ENCODE data around the gene HPX.

HPX gene

DNA sequence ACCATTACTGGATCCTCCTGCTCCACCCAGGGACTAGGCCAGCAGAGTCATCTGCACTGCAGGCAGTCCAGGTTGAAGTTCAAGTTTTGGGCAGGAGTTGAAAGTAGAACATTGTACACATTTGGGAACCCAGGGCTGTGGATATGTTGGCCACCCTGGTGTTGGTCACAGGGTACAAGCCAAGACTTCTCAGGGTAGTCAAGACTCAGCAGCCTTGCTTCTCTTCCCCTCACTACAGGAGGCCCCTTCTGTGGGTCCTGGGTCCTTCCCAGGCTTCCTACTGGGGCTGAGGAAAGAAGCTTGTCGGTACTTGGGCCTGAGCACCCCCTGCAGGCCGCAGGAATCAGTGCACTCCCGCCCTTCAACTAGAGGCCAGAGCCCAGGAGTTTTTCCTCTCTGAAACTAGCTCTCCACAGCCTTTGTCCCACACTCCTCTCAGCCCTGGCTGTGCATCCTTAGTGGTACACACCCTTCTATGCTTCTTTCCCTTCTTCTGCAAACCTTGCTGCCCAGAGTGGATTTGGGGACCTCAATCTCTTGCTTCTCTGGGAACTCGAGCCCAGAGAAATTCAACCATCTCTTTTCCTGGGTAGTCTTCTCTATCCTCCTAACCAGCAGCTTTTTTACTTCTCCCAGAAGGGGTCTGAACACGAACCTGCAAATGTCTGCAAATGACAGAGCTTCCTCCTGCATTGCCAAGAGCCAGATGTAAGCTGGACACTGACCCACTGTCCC is 2.6 kb upstream of the HPX start:
- H3K36me3 ChIP-seq (ENCODE audit: control insufficient read depth, insufficient read depth, low read length), result no peaks in the 10 kb centered on the region
- H3K27me3 ChIP-seq (ENCODE audit: control insufficient read depth, insufficient read depth, low read length), result no peaks in the 10 kb centered on the region
- no peaks in the 10 kb centered on the region for H3K4me1 ChIP-seq (ENCODE audit: control insufficient read depth, insufficient read depth, low read length)
- peak; percentile 35 for DNase-seq (ENCODE audit: low read depth, low spot score)
- H3K9me3 ChIP-seq (ENCODE audit: control insufficient read depth, insufficient read depth, low read length), result no peaks in the 10 kb centered on the region
- no peak overlapping the region for H3K27ac ChIP-seq (ENCODE audit: low read length)
- WGBS (ENCODE audit: insufficient coverage, insufficient read length), result no CpG with 5 or more reads among the region's 5 CpGs
- no peak overlapping the region for H3K4me3 ChIP-seq (ENCODE audit: low read length)

DNA sequence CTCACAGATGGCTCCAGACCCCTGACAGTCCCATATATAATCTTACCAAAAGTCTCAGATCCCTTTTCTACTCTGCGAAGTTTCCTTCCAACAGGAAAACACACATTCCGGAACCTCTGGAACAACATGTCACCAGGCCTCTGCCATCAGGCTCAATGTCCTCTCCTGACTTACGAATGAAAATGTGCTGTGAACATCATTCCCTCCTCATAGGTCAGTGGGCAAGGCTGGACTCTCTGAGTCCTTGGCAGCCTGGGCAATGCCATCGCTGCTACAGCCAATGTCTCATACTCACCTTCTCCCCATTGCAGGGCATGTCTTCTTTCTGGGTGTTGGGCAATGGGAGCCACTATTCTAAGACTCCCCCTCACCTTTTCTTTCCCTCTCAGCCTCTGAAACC is 1.7 kb upstream of the HPX start:
- no peak for DNase-seq (ENCODE audit: low read depth, low spot score)
- no CpG with 5 or more reads among the region's 4 CpGs for WGBS (ENCODE audit: insufficient coverage, insufficient read length)
- H3K27ac ChIP-seq (ENCODE audit: low read length), result no peak overlapping the region
- H3K9me3 ChIP-seq (ENCODE audit: control insufficient read depth, insufficient read depth, low read length), result no peaks in the 10 kb centered on the region
- no peaks in the 10 kb centered on the region for H3K36me3 ChIP-seq (ENCODE audit: control insufficient read depth, insufficient read depth, low read length)
- H3K4me3 ChIP-seq (ENCODE audit: low read length), result no peak overlapping the region
- no peaks in the 10 kb centered on the region for H3K27me3 ChIP-seq (ENCODE audit: control insufficient read depth, insufficient read depth, low read length)
- no peaks in the 10 kb centered on the region for H3K4me1 ChIP-seq (ENCODE audit: control insufficient read depth, insufficient read depth, low read length)

DNA sequence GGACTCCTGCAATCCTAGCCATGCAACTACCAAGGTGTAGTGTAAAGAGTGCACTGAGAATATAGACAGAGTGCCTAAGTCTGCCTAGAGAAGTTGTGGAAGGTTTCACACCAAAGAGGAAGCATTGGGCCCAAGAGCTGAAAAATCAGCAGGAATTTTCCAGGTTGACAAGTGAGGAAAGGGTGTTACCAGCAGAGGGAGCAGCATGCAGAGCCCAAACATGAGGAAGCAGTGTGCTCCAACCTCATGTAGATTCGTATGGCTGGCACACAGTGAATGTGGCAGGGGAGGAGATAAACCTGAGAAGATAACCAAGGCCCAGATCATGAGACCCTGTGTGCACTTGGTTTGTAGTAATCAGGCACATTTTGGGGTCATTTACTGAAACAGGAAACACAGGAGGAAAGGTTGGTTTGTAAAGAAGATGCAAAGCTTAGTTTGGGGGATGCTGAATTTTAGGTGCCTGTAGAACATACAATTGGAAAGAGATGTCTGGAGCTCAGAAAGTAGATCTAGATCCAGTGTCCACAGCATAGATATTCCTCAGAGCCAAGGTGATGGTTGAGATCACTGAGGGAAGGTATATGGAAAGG is 1.7 kb downstream of the HPX start:
- no peak for DNase-seq (ENCODE audit: low read depth, low spot score)
- Histone ChIP-seq H3K36me3 (ENCODE audit: control insufficient read depth, insufficient read depth, low read length) (no peaks in the 10 kb centered on the region), H3K27ac (ENCODE audit: low read length) (no peak overlapping the region), H3K4me1 (ENCODE audit: control insufficient read depth, insufficient read depth, low read length) (no peaks in the 10 kb centered on the region), H3K4me3 (ENCODE audit: low read length) (no peak overlapping the region), H3K9me3 (ENCODE audit: control insufficient read depth, insufficient read depth, low read length) (no peaks in the 10 kb centered on the region), H3K27me3 (ENCODE audit: control insufficient read depth, insufficient read depth, low read length) (no peaks in the 10 kb centered on the region)
- WGBS (ENCODE audit: insufficient coverage, insufficient read length), result no CpG with 5 or more reads among the region's 1 CpG

DNA sequence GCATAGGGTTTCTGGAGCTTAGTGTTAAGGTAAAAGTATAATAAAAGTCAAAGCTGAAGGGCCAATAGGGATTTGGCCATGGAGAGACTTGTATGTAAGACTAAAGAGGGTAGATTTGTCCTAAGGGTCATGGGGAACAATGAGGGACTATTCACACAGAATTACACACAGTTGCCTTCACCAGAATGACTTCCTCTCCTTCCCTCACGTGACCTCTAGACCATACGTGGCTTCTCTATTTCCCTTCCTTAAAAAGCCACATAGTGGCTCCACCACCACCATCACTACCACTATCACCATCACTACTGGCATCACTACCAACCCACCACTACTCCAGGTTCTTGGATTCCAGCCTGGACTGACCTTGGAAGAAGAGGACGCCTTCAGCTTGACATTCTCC is 2.8 kb downstream of the HPX start:
- H3K4me3 ChIP-seq (ENCODE audit: low read length), result no peak overlapping the region
- H3K9me3 ChIP-seq (ENCODE audit: control insufficient read depth, insufficient read depth, low read length), result no peaks in the 10 kb centered on the region
- H3K36me3 ChIP-seq (ENCODE audit: control insufficient read depth, insufficient read depth, low read length), result no peaks in the 10 kb centered on the region
- no peak for DNase-seq (ENCODE audit: low read depth, low spot score)
- no peaks in the 10 kb centered on the region for H3K27me3 ChIP-seq (ENCODE audit: control insufficient read depth, insufficient read depth, low read length)
- WGBS (ENCODE audit: insufficient coverage, insufficient read length), result no CpG with 5 or more reads among the region's 3 CpGs
- no peak overlapping the region for H3K27ac ChIP-seq (ENCODE audit: low read length)
- H3K4me1 ChIP-seq (ENCODE audit: control insufficient read depth, insufficient read depth, low read length), result no peaks in the 10 kb centered on the region

DNA sequence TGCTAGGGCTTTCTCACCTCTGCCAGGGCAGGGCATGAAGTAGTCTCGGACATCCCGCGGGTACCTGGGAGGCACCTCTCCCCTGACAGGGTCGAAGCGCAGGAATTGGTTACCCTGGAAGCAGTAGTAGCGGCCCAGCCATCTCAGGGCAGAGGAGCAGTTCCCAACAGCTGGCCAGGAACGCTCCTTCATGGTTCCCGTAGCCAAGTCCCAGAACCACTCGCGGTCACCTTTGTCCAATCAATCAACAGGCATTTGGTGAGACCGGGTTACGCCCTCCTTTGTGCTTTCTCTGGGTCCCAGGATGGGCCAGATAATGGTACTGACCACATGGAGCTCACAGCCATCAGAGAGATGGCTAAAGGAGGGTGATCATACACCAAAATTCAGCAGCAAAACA is 3.4 kb downstream of the HPX start:
- Histone ChIP-seq H3K4me3 (ENCODE audit: low read length) (no peak overlapping the region), H3K27ac (ENCODE audit: low read length) (no peak overlapping the region), H3K27me3 (ENCODE audit: control insufficient read depth, insufficient read depth, low read length) (no peaks in the 10 kb centered on the region), H3K4me1 (ENCODE audit: control insufficient read depth, insufficient read depth, low read length) (no peaks in the 10 kb centered on the region), H3K9me3 (ENCODE audit: control insufficient read depth, insufficient read depth, low read length) (no peaks in the 10 kb centered on the region), H3K36me3 (ENCODE audit: control insufficient read depth, insufficient read depth, low read length) (no peaks in the 10 kb centered on the region)
- WGBS (ENCODE audit: insufficient coverage, insufficient read length), result no CpG with 5 or more reads among the region's 12 CpGs
- no peak for DNase-seq (ENCODE audit: low read depth, low spot score)

DNA sequence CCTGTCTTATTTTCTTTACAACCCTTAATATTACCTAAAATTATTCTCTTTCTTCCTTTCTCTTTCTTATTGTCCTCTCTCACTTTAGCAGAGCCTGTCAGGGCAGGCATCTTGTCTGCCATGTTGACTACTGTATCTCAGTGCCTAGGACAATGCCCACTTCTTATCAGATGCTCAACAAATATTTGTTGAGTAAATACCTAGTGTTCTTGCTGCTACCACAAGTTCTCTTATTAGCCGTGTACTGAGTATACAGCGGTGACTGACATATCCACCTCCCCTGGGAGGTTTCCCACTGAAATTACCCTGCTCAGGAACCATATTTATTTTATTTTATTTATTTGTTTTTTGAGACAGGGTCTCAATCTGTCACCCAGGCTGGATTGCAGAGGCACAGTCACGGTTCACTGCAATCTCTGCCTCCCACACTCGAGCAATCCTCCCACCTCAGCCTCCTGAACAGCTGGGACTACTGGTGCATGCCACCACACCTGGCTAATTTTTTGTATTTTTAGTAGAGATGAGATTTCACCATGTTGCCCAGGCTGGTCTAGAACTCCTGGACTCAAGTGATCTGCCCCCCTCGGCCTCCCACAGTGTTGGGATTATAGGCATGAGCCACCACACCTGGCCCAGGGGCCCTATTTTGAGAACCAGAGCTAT is 6.7 kb downstream of the HPX start:
- no peak for DNase-seq (ENCODE audit: low read depth, low spot score)
- Histone ChIP-seq H3K27me3 (ENCODE audit: control insufficient read depth, insufficient read depth, low read length) (no peaks in the 10 kb centered on the region), H3K4me3 (ENCODE audit: low read length) (no peak overlapping the region), H3K27ac (ENCODE audit: low read length) (no peak overlapping the region), H3K9me3 (ENCODE audit: control insufficient read depth, insufficient read depth, low read length) (no peaks in the 10 kb centered on the region), H3K4me1 (ENCODE audit: control insufficient read depth, insufficient read depth, low read length) (no peaks in the 10 kb centered on the region), H3K36me3 (ENCODE audit: control insufficient read depth, insufficient read depth, low read length) (no peaks in the 10 kb centered on the region)
- no CpG with 5 or more reads among the region's 5 CpGs for WGBS (ENCODE audit: insufficient coverage, insufficient read length)

DNA sequence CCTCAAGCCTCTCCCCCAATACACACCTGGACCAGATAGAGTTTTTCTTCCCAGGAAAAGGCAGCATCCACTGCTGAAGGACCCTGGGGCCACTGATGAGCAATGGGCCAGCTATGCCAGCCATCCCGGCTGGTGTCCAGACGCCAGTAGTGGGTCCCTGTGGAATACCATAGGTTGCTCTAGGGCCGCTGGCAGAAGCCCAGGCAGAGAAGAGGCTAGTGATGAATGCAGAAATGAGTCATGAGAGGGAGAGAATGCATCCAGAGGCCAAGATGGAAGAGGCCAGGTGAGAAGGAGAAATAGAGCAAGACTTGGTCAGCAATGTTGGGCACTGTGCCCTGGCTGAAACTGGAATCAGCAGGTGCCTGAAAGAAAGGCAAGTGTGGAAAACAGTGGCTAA is 8.9 kb downstream of the HPX start:
- no peak overlapping the region for H3K4me3 ChIP-seq (ENCODE audit: low read length)
- no peaks in the 10 kb centered on the region for H3K27me3 ChIP-seq (ENCODE audit: control insufficient read depth, insufficient read depth, low read length)
- H3K36me3 ChIP-seq (ENCODE audit: control insufficient read depth, insufficient read depth, low read length), result no peaks in the 10 kb centered on the region
- H3K9me3 ChIP-seq (ENCODE audit: control insufficient read depth, insufficient read depth, low read length), result no peaks in the 10 kb centered on the region
- H3K4me1 ChIP-seq (ENCODE audit: control insufficient read depth, insufficient read depth, low read length), result peaks cover 4% of the 10 kb centered on the region; the same call in 1 of the 2 replicates
- WGBS (ENCODE audit: insufficient coverage, insufficient read length), result no CpG with 5 or more reads among the region's 3 CpGs
- no peak overlapping the region for H3K27ac ChIP-seq (ENCODE audit: low read length)
- DNase-seq (ENCODE audit: low read depth, low spot score), result no peak

DNA sequence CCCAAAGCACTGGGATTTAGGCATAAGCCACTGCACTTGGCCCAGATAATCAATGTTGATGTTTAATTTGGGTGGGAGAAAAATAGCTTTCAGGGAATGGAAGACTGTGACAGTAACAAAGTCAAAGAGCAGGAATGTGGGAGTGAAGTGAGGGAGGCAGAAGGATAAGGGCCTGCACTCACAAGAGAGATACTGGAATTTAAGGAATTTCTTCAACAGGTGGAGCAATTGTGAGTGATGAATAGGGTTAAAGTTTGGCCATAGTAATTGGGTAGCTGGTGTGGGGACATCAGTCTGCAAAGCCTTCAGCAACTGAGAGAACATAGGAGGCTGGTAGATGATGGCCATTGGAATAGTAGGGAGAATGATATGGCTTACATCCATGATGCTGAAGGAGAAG is 13.3 kb downstream of the HPX start:
- Histone ChIP-seq H3K9me3 (ENCODE audit: control insufficient read depth, insufficient read depth, low read length) (no peaks in the 10 kb centered on the region), H3K4me1 (ENCODE audit: control insufficient read depth, insufficient read depth, low read length) (peaks cover 4% of the 10 kb centered on the region; the same call in 1 of the 2 replicates), H3K27ac (ENCODE audit: low read length) (no peak overlapping the region), H3K27me3 (ENCODE audit: control insufficient read depth, insufficient read depth, low read length) (no peaks in the 10 kb centered on the region), H3K36me3 (ENCODE audit: control insufficient read depth, insufficient read depth, low read length) (no peaks in the 10 kb centered on the region), H3K4me3 (ENCODE audit: low read length) (no peak overlapping the region)
- DNase-seq (ENCODE audit: low read depth, low spot score), result no peak

DNA sequence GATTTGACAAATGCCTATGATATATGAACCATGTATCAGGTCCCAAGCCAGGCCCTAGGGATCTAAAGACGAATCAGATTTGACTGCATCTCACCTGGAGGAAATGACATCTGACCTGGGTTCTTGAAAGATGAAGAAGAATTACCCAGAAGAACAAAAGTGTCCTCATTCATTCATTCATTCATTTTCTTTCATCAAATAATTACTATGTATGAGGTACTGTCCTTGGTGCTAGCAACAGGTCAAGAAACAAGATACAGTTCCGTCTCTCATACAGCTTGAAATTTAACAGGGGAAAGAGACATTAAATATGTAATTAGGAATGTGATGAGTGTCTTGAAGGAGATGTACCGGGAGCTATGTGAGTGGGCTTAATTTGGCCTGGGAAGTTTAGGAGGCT is 20.1 kb downstream of the HPX start:
- peaks cover 5% of the 10 kb centered on the region; the same call in 1 of the 2 replicates for H3K27me3 ChIP-seq (ENCODE audit: control insufficient read depth, insufficient read depth, low read length)
- no peak overlapping the region for H3K27ac ChIP-seq (ENCODE audit: low read length)
- H3K9me3 ChIP-seq (ENCODE audit: control insufficient read depth, insufficient read depth, low read length), result no peaks in the 10 kb centered on the region
- no peak overlapping the region for H3K4me3 ChIP-seq (ENCODE audit: low read length)
- H3K4me1 ChIP-seq (ENCODE audit: control insufficient read depth, insufficient read depth, low read length), result no peaks in the 10 kb centered on the region
- WGBS (ENCODE audit: insufficient coverage, insufficient read length), result no CpG with 5 or more reads among the region's 3 CpGs
- DNase-seq (ENCODE audit: low read depth, low spot score), result no peak
- no peaks in the 10 kb centered on the region for H3K36me3 ChIP-seq (ENCODE audit: control insufficient read depth, insufficient read depth, low read length)

DNA sequence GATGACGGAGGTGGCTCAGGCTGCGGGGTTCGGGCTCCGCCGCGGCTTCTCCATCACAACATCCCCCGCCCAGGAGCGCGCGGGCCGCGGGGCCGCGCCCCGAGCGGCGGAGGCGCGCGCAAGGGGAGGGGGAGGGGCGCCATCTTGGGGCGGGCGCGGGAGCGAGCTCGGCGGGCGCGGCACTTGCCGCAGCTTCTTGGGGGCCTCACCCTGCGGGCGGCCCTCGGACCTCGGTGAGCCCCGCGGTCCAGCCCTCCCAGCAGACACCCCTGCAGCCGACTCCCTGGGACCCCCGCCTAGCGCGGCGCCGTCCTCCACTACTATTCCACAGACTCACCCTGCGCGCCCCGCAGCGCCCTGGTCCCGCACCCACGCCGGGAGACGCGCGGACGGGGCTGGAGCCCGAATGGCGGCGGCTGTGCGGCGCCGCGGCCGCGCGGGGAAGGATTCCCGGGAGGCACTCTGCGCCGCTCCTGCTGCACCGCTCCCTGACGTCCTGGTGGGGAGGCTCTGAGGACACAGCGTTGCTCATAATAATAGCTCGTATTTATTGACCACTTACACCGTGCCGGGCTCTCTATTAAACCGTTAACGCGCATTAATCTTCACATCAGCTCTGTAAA is 21.7 kb downstream of the HPX start, which contains the start of gene APBB1:
APBB1 (minus strand) TSS at position 86 of the 623 bp plus-strand sequence. CDS start 7,747 bp downstream, outside the sequence.
- Histone ChIP-seq H3K4me1 (ENCODE audit: control insufficient read depth, insufficient read depth, low read length) (no peaks in the 10 kb centered on the region), H3K27me3 (ENCODE audit: control insufficient read depth, insufficient read depth, low read length) (peaks cover 5% of the 10 kb centered on the region; the same call in 1 of the 2 replicates), H3K36me3 (ENCODE audit: control insufficient read depth, insufficient read depth, low read length) (no peaks in the 10 kb centered on the region), H3K4me3 (ENCODE audit: low read length) (peak within 1 kb of the TSS; percentile 90), H3K27ac (ENCODE audit: low read length) (no peak within 1 kb of the TSS), H3K9me3 (ENCODE audit: control insufficient read depth, insufficient read depth, low read length) (no peaks in the 10 kb centered on the region)
- WGBS (ENCODE audit: insufficient coverage, insufficient read length), result no CpG with 5 or more reads among the region's 75 CpGs
- DNase-seq (ENCODE audit: low read depth, low spot score), result no peak

Data from iPS DF 6.9 (cell line).